Measurements from ENCODE around the gene NCKAP5. TPM values are rescaled to one million over a fixed set of nuclear protein-coding genes. Genes with fewer than 3 reads are reported as not detected.

The NCKAP5 gene
- total and polyA plus RNA-seq, 2 of the 13 experiments (the other 11 are each of a cell fraction or from before 2014, with no cell fraction given): 0.01 TPM; not detected in 1

DNA sequence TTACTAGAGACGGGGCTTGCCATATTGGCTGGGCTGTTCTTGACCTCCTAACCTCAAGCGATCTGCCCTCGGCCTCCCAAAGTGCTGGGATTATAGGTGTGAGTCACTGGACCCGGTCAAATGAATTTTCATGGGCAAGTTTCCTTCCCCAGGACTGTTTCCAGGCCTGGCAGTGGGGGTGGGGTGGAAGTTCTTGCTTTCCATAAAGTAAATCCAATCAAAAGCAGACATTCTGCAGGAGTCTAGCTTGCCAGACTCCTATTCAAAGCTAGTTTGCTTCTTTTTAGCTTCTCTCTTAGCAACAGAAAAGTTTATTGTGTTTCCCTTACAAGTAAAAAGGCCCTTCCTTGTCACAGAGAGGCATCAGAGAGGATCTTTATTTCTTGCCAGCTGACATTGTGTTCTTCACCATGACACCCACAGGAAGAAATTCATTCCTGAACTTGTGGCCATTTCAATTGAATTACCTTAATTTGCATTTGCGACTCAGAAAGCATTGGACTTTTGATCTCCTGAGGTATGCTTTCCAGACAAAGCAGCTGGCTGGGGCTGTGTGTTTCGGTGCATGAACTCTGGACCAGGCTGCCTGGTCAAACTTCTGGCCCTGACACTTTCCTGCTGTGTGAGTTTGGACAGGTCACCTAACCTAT lies 936.1 kb downstream of the NCKAP5 start (continued):
- TF ChIP-seq, protein P1, sequence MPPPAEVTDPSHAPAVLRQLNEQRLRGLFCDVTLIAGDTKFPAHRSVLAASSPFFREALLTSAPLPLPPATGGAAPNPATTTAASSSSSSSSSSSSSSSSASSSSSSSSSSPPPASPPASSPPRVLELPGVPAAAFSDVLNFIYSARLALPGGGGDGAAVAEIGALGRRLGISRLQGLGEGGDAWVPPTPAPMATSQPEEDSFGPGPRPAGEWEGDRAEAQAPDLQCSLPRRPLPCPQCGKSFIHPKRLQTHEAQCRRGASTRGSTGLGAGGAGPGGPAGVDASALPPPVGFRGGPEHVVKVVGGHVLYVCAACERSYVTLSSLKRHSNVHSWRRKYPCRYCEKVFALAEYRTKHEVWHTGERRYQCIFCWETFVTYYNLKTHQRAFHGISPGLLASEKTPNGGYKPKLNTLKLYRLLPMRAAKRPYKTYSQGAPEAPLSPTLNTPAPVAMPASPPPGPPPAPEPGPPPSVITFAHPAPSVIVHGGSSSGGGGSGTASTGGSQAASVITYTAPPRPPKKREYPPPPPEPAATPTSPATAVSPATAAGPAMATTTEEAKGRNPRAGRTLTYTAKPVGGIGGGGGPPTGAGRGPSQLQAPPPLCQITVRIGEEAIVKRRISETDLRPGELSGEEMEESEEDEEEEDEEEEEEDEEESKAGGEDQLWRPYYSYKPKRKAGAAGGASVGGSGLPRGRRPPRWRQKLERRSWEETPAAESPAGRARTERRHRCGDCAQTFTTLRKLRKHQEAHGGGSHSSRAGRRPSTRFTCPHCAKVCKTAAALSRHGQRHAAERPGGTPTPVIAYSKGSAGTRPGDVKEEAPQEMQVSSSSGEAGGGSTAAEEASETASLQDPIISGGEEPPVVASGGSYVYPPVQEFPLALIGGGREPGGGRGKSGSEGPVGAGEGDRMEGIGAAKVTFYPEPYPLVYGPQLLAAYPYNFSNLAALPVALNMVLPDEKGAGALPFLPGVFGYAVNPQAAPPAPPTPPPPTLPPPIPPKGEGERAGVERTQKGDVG (CRISPR knock-in tag; IDR thresholded peaks at IDR 0.05; ENCODE audit: borderline replicate concordance): no peak
- TF ChIP-seq, protein P2, sequence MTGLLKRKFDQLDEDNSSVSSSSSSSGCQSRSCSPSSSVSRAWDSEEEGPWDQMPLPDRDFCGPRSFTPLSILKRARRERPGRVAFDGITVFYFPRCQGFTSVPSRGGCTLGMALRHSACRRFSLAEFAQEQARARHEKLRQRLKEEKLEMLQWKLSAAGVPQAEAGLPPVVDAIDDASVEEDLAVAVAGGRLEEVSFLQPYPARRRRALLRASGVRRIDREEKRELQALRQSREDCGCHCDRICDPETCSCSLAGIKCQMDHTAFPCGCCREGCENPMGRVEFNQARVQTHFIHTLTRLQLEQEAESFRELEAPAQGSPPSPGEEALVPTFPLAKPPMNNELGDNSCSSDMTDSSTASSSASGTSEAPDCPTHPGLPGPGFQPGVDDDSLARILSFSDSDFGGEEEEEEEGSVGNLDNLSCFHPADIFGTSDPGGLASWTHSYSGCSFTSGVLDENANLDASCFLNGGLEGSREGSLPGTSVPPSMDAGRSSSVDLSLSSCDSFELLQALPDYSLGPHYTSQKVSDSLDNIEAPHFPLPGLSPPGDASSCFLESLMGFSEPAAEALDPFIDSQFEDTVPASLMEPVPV (CRISPR knock-in tag; IDR thresholded peaks at IDR 0.05): no peak
- TF ChIP-seq ZNF430 (CRISPR knock-in tag; IDR thresholded peaks at IDR 0.05): peak; percentile 64; the same call in 1 of the 2 replicates
- no peak for TF ChIP-seq BORCS8-MEF2B (CRISPR knock-in tag; IDR thresholded peaks at IDR 0.05)
- no peak for TF ChIP-seq KDM5B (CRISPR knock-in tag; IDR thresholded peaks at IDR 0.05; ENCODE audit: borderline replicate concordance)
- no peak for TF ChIP-seq FOXC1 (CRISPR knock-in tag; IDR thresholded peaks at IDR 0.05; ENCODE audit: borderline replicate concordance)
- no peak for TF ChIP-seq ZNF569 (CRISPR knock-in tag; IDR thresholded peaks at IDR 0.05; ENCODE audit: borderline replicate concordance)
- TF ChIP-seq KDM3A (CRISPR knock-in tag; IDR thresholded peaks at IDR 0.05; ENCODE audit: low read depth): no peak
- TF ChIP-seq TCF7 (IDR thresholded peaks at IDR 0.05; ENCODE audit: low read depth): no peak
- TF ChIP-seq ZNF557 (CRISPR knock-in tag; IDR thresholded peaks at IDR 0.05): no peak
- TF ChIP-seq, protein P3, sequence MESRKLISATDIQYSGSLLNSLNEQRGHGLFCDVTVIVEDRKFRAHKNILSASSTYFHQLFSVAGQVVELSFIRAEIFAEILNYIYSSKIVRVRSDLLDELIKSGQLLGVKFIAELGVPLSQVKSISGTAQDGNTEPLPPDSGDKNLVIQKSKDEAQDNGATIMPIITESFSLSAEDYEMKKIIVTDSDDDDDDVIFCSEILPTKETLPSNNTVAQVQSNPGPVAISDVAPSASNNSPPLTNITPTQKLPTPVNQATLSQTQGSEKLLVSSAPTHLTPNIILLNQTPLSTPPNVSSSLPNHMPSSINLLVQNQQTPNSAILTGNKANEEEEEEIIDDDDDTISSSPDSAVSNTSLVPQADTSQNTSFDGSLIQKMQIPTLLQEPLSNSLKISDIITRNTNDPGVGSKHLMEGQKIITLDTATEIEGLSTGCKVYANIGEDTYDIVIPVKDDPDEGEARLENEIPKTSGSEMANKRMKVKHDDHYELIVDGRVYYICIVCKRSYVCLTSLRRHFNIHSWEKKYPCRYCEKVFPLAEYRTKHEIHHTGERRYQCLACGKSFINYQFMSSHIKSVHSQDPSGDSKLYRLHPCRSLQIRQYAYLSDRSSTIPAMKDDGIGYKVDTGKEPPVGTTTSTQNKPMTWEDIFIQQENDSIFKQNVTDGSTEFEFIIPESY (CRISPR knock-in tag; IDR thresholded peaks at IDR 0.05): no peak
- TF ChIP-seq MTF2 (CRISPR knock-in tag; IDR thresholded peaks at IDR 0.05; ENCODE audit: borderline replicate concordance): no peak
- TF ChIP-seq, protein P4, sequence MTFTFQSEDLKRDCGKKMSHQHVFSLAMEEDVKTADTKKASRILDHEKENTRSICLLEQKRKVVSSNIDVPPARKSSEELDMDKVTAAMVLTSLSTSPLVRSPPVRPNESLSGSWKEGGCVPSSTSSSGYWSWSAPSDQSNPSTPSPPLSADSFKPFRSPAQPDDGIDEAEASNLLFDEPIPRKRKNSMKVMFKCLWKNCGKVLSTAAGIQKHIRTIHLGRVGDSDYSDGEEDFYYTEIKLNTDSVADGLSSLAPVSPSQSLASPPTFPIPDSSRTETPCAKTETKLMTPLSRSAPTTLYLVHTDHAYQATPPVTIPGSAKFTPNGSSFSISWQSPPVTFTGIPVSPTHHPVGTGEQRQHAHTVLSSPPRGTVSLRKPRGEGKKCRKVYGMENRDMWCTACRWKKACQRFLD (CRISPR knock-in tag; IDR thresholded peaks at IDR 0.05; ENCODE audit: borderline replicate concordance): no peak
- TF ChIP-seq U2AF1 (optimal IDR thresholded peaks at IDR 0.05; ENCODE audit: low read depth, low read length): no peak
- no peak for TF ChIP-seq RAD21 (CRISPR knock-in tag; IDR thresholded peaks at IDR 0.05)
- TF ChIP-seq SKI (IDR thresholded peaks at IDR 0.05; ENCODE audit: partially characterized antibody): peak; percentile 69
- no peak for TF ChIP-seq ZNF34 (CRISPR knock-in tag; IDR thresholded peaks at IDR 0.05; ENCODE audit: borderline replicate concordance)
- peak; percentile 80 for TF ChIP-seq RBAK (CRISPR knock-in tag; IDR thresholded peaks at IDR 0.05)
- TF ChIP-seq ZNF891 (CRISPR knock-in tag; IDR thresholded peaks at IDR 0.05): no peak
- TF ChIP-seq GATA4 (IDR thresholded peaks at IDR 0.05; ENCODE audit: borderline replicate concordance, low read depth): no peak
- no peak; the same call in 1 of the 2 replicates for TF ChIP-seq ZNF629 (CRISPR knock-in tag; conservative IDR thresholded peaks at IDR 0.05)
- TF ChIP-seq NPAS2 (CRISPR knock-in tag; IDR thresholded peaks at IDR 0.05; ENCODE audit: borderline replicate concordance): no peak
- no peak for TF ChIP-seq ZNF562 (CRISPR knock-in tag; IDR thresholded peaks at IDR 0.05; ENCODE audit: borderline replicate concordance)

All from HepG2 (cell line).